Gastroesophageal sphincter (tissue), 3 donors: ENCODE measurements around the gene AFAP1.

Experiments used
- CTCF ChIP-seq, 4 experiments: fragments of 200-600 bp in 2 of 4; fragments of 450-650 bp in 2 of 4; sonication (generic) in 1 of 4; IDR thresholded peaks; one replicate each; pipeline ENCODE4 v1.5.1; 2017 to 2019; ENCODE audit warnings: antibody characterized with exemption in 4 of 4, mild to moderate bottlenecking in 2 of 4, moderate library complexity in 2 of 4
- EP300 ChIP-seq: sonication (generic); formaldehyde crosslinking; IDR thresholded peaks from one replicate; pipeline ENCODE4 v1.6.1; 2017; ENCODE audit warnings: antibody characterized with exemption, mild to moderate bottlenecking
- POLR2A ChIP-seq, 2 donors: fragments of 450-650 bp; IDR thresholded peaks; one replicate each; pipeline ENCODE4 v1.6.1; 2017; ENCODE audit warnings: antibody characterized with exemption in 2 of 2, mild to moderate bottlenecking in 2 of 2, moderate library complexity in 1 of 2
- POLR2AphosphoS5 ChIP-seq: sonication (generic); formaldehyde crosslinking; IDR thresholded peaks from one replicate; pipeline ENCODE4 v1.6.1; 2017; ENCODE audit warnings: antibody characterized with exemption

GRCh38 chr4:7980036-7980435 is 40.4 kb upstream of the AFAP1 start:
- TF ChIP-seq POLR2AphosphoS5 (no peak), CTCF (IDR thresholded peaks at IDR 0.05) (no peak), POLR2A (IDR thresholded peaks at IDR 0.05) (no peak), EP300 (no peak)
